Hepatocyte (in vitro differentiated cells): ENCODE data around the gene PARD3B. TPM values are rescaled to one million over a fixed set of nuclear protein-coding genes. Genes with fewer than 3 reads are reported as not detected.

Source experiments
- DNase-seq: peaks from one replicate; pipeline ENCODE4 v3.0.0-alpha.2; 2016; ENCODE audit warnings: low spot score
- H2AFZ ChIP-seq: fragments of 200-600 bp; sonication (generic); 2 replicates; pipeline ENCODE4 v1.6.0; 2016; ENCODE audit warnings: antibody characterized with exemption, mild to moderate bottlenecking
- H3K27ac ChIP-seq: fragments of 200-600 bp; sonication (generic); 2 replicates; pipeline ENCODE4 v1.5.1; 2016; ENCODE audit warnings: mild to moderate bottlenecking
- H3K27me3 ChIP-seq: fragments of 200-600 bp; sonication (generic); 2 replicates; pipeline ENCODE4 v1.6.1; 2016
- H3K36me3 ChIP-seq: fragments of 200-600 bp; sonication (generic); replicated peaks from 2 replicates; pipeline ENCODE4 v1.5.1; 2016; ENCODE audit warnings: low read depth; ENCODE audit not compliant: insufficient read depth
- H3K4me1 ChIP-seq: fragments of 200-600 bp; sonication (generic); 2 replicates; pipeline ENCODE4 v1.5.1; 2016; ENCODE audit warnings: mild to moderate bottlenecking, moderate library complexity; ENCODE audit not compliant: insufficient read depth
- H3K4me2 ChIP-seq: fragments of 200-600 bp; sonication (generic); 2 replicates; pipeline ENCODE4 v1.6.0; 2016
- H3K4me3 ChIP-seq: fragments of 200-600 bp; sonication (generic); 2 replicates; pipeline ENCODE4 v1.5.1; 2016; ENCODE audit warnings: mild to moderate bottlenecking
- H3K79me2 ChIP-seq: fragments of 200-600 bp; sonication (generic); 2 replicates; pipeline ENCODE4 v1.6.0; 2017; ENCODE audit warnings: mild to moderate bottlenecking
- H3K9me2 ChIP-seq: fragments of 200-600 bp; sonication (generic); replicated peaks from 2 replicates; pipeline ENCODE4 v1.6.0; 2017; ENCODE audit warnings: mild to moderate bottlenecking; ENCODE audit not compliant: insufficient read depth
- H3K9me3 ChIP-seq: fragments of 200-600 bp; sonication (generic); 2 replicates; pipeline ENCODE4 v1.5.1; 2016; ENCODE audit warnings: low read depth, mild to moderate bottlenecking
- H4K20me1 ChIP-seq: fragments of 200-600 bp; sonication (generic); 2 replicates; pipeline ENCODE4 v1.6.0; 2016; ENCODE audit warnings: mild to moderate bottlenecking; ENCODE audit not compliant: insufficient read depth, poor library complexity, severe bottlenecking
- EZH2 ChIP-seq: fragments of 200-600 bp; sonication (generic); IDR thresholded peaks from 2 replicates; pipeline ENCODE4 v1.6.1; 2016; ENCODE audit warnings: antibody characterized with exemption, mild to moderate bottlenecking, borderline replicate concordance
- EZH2phosphoT487 ChIP-seq: fragments of 200-600 bp; sonication (generic); IDR thresholded peaks from one replicate; pipeline ENCODE4 v1.6.1; 2018; ENCODE audit warnings: antibody characterized with exemption, mild to moderate bottlenecking, low read depth, moderate library complexity; ENCODE audit not compliant: unreplicated experiment, severe bottlenecking
- WGBS: methylation state at CpG from one replicate; pipeline ENCODE4 v1.1.6; 2016; ENCODE audit warnings: low lambda C conversion rate; ENCODE audit errors: missing lambda C conversion rate; 5-methylcytosine and 5-hydroxymethylcytosine counted together
- polyA plus RNA-seq: library from polyadenylated mRNA; unstranded; fragments of >200 nt; fragmentation: Nextera tagmentation; extraction: Ambion mirVana; gene quantifications from 2 replicates; pipeline ENCODE4 v1.2.1, GENCODE V29; 2016
- total RNA-seq: library from RNA; depleted of rRNA; stranded (reverse); fragments of >200 nt; gene quantifications from 2 replicates; pipeline ENCODE4 v1.2.3, GENCODE V29; 2014
- TF ChIP-seq, protein P1 (sequence below): fragments of 200-600 bp; sonication (generic); IDR thresholded peaks from 2 replicates; pipeline ENCODE4 v1.5.1; 2016; ENCODE audit warnings: antibody characterized with exemption, mild to moderate bottlenecking; ENCODE audit not compliant: poor library complexity

The PARD3B gene
- total and polyA plus RNA-seq, 2 experiments from 2014 or later: 11.5 to 21.7 TPM

DNA sequence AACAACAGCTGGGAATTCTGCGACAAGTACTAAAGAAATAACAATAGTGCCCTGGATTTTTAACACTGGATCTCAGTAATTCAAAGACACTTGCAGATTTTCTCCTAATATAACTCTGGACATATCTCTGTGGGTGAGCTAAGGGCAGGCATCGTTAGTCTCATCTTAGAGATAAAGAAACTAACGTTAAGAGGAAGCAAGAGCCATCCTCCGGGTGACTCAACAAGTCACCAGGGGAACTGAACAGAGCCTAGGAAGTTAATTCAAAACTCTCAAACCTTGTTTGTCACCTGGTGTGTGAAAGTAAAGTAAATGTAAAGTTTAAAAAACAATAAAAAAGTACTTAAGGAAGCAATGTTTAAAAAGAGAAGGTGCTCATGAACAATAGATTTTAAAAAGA lies 1095.4 kb downstream of the PARD3B start:
- no peaks in the 10 kb centered on the region for H3K79me2 ChIP-seq
- no peaks in the 10 kb centered on the region for H4K20me1 ChIP-seq
- no peak overlapping the region for H2AFZ ChIP-seq
- no peaks in the 10 kb centered on the region for H3K4me1 ChIP-seq
- no peaks in the 10 kb centered on the region for H3K27me3 ChIP-seq
- H3K36me3 ChIP-seq: no peaks in the 10 kb centered on the region
- H3K4me2 ChIP-seq: no peak overlapping the region
- TF ChIP-seq, protein P1, sequence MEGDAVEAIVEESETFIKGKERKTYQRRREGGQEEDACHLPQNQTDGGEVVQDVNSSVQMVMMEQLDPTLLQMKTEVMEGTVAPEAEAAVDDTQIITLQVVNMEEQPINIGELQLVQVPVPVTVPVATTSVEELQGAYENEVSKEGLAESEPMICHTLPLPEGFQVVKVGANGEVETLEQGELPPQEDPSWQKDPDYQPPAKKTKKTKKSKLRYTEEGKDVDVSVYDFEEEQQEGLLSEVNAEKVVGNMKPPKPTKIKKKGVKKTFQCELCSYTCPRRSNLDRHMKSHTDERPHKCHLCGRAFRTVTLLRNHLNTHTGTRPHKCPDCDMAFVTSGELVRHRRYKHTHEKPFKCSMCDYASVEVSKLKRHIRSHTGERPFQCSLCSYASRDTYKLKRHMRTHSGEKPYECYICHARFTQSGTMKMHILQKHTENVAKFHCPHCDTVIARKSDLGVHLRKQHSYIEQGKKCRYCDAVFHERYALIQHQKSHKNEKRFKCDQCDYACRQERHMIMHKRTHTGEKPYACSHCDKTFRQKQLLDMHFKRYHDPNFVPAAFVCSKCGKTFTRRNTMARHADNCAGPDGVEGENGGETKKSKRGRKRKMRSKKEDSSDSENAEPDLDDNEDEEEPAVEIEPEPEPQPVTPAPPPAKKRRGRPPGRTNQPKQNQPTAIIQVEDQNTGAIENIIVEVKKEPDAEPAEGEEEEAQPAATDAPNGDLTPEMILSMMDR: no peak
- TF ChIP-seq EZH2 (no peak), EZH2phosphoT487 (no peak)
- H3K27ac ChIP-seq: no peak overlapping the region
- WGBS: 48% methylated on average over 4 of the region's 4 CpGs
- no peaks in the 10 kb centered on the region for H3K9me2 ChIP-seq
- no peak overlapping the region for H3K4me3 ChIP-seq
- H3K9me3 ChIP-seq: no peaks in the 10 kb centered on the region
- DNase-seq: no peak

DNA sequence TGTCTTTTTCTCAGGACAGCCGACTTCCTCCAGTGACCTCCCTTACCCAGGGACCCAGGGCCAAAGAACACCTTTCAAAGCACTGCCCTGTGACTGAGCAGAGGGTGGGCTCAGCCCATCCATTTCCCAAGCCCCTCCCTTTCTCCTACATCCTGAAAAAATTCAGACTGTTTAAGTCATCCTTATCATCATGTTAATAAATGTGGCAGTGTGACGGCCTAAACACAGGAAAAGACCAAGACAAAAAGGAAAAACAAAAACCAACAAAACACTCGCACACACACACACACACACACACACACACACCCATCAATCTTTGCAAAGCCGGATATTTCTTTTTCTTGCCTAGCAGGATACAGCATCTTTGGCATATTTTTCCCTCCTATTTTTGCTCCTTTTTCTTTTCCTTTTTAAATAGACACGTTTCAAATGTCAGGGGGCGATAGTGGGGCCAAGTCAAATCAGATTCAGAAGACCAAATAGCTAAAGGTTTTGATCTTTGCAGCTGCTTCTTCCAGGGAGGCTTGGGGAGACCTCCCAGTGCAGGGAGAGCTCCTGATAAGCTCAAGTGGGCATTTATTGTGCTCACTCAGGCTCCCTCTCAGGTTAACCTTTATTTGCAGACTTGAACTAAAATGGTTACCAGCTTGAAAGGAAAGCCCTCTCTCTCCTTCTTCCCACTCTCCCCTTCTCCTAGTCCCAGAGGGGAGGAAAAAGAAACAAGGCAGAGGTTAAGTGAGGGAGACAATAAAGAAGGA lies 1097.5 kb downstream of the PARD3B start:
- H3K9me3 ChIP-seq: no peaks in the 10 kb centered on the region
- DNase-seq: no peak
- no peaks in the 10 kb centered on the region for H3K9me2 ChIP-seq
- no peak overlapping the region for H3K4me2 ChIP-seq
- no peaks in the 10 kb centered on the region for H3K79me2 ChIP-seq
- no peaks in the 10 kb centered on the region for H3K27me3 ChIP-seq
- WGBS: 53% methylated on average over 6 of the region's 6 CpGs
- H3K4me3 ChIP-seq: no peak overlapping the region
- no peaks in the 10 kb centered on the region for H4K20me1 ChIP-seq
- H2AFZ ChIP-seq: no peak overlapping the region
- H3K27ac ChIP-seq: no peak overlapping the region
- no peaks in the 10 kb centered on the region for H3K4me1 ChIP-seq
- TF ChIP-seq, protein P1: no peak
- TF ChIP-seq EZH2: no peak
- no peak for TF ChIP-seq EZH2phosphoT487
- no peaks in the 10 kb centered on the region for H3K36me3 ChIP-seq

DNA sequence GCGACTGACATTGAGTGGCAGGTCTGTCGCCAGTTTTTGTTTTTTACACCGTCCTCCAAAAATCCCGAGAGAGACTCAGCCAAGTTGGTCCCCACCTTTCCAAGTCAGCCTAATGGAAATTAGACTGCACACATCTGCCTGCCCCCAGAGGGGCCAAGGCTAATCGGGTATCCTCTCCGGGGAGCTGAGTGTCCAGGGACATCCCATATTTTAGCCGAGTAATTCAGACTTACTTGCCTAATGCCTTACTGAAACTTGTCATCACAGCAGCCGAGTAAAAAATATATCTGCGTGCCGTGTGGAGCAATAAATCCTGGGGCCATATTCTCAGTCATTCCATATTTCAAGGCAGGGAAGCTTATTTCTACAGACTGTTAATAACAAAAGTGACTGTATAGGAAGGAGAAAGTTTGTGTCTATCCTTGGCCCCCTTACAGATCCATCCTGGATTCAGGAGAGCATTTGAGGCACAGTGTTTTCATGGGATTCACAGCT lies 1098.2 kb downstream of the PARD3B start:
- Histone ChIP-seq H3K27ac (no peak overlapping the region), H3K27me3 (no peaks in the 10 kb centered on the region), H2AFZ (no peak overlapping the region), H3K4me1 (no peaks in the 10 kb centered on the region), H3K4me3 (no peak overlapping the region), H4K20me1 (no peaks in the 10 kb centered on the region), H3K36me3 (no peaks in the 10 kb centered on the region), H3K4me2 (no peak overlapping the region), H3K9me3 (no peaks in the 10 kb centered on the region), H3K9me2 (no peaks in the 10 kb centered on the region), H3K79me2 (no peaks in the 10 kb centered on the region)
- WGBS: 59% methylated on average over 10 of the region's 10 CpGs
- TF ChIP-seq, protein P1: no peak
- TF ChIP-seq EZH2 (no peak), EZH2phosphoT487 (no peak)
- DNase-seq: no peak
